Measurements from ENCODE around the gene GALNT15.

The GALNT15 gene

GRCh38 chr3:16224325-16224724 is 49.8 kb downstream of the GALNT15 start:
- Histone ChIP-seq H3K4me1 (ENCODE audit: control insufficient read depth, insufficient read depth, low read length, unreplicated experiment) (no peaks in the 10 kb centered on the region), H2AFZ (ENCODE audit: low read length, unreplicated experiment) (no peak overlapping the region), H3K27me3 (ENCODE audit: insufficient read depth, low read length) (no peaks in the 10 kb centered on the region), H3K4me3 (ENCODE audit: low read depth, low read length) (no peak overlapping the region), H3K79me2 (ENCODE audit: control insufficient read depth, insufficient read depth, low read length, unreplicated experiment) (no peaks in the 10 kb centered on the region), H3K27ac (ENCODE audit: low read depth, low read length) (no peak overlapping the region), H3K36me3 (ENCODE audit: insufficient read depth, low read length) (no peaks in the 10 kb centered on the region; the same call in 1 of the 2 replicates)

- Histone ChIP-seq H2AFZ (ENCODE audit: low read length, unreplicated experiment) (no peak overlapping the region), H3K27ac (ENCODE audit: low read depth, low read length) (no peak overlapping the region), H3K79me2 (ENCODE audit: control insufficient read depth, insufficient read depth, low read length, unreplicated experiment) (no peaks in the 10 kb centered on the region), H3K4me3 (ENCODE audit: low read depth, low read length) (no peak overlapping the region), H3K36me3 (ENCODE audit: insufficient read depth, low read length) (no peaks in the 10 kb centered on the region), H3K27me3 (ENCODE audit: insufficient read depth, low read length) (no peaks in the 10 kb centered on the region), H3K4me1 (ENCODE audit: control insufficient read depth, insufficient read depth, low read length, unreplicated experiment) (no peaks in the 10 kb centered on the region)
These were observed 53.1 kb downstream of the GALNT15 start for GRCh38 chr3:16227566-16227965.

- Histone ChIP-seq H3K27ac (ENCODE audit: low read depth, low read length) (no peak overlapping the region), H3K36me3 (ENCODE audit: insufficient read depth, low read length) (no peaks in the 10 kb centered on the region), H3K4me1 (ENCODE audit: control insufficient read depth, insufficient read depth, low read length, unreplicated experiment) (no peaks in the 10 kb centered on the region), H3K79me2 (ENCODE audit: control insufficient read depth, insufficient read depth, low read length, unreplicated experiment) (no peaks in the 10 kb centered on the region), H3K4me3 (ENCODE audit: low read depth, low read length) (no peak overlapping the region), H2AFZ (ENCODE audit: low read length, unreplicated experiment) (no peak overlapping the region), H3K27me3 (ENCODE audit: insufficient read depth, low read length) (no peaks in the 10 kb centered on the region)
These were observed 55.2 kb downstream of the GALNT15 start for GRCh38 chr3:16229681-16230080.

GRCh38 chr3:16231983-16232382 is 57.5 kb downstream of the GALNT15 start:
- Histone ChIP-seq H3K4me1 (ENCODE audit: control insufficient read depth, insufficient read depth, low read length, unreplicated experiment) (no peaks in the 10 kb centered on the region), H2AFZ (ENCODE audit: low read length, unreplicated experiment) (no peak overlapping the region), H3K27ac (ENCODE audit: low read depth, low read length) (no peak overlapping the region), H3K36me3 (ENCODE audit: insufficient read depth, low read length) (no peaks in the 10 kb centered on the region), H3K79me2 (ENCODE audit: control insufficient read depth, insufficient read depth, low read length, unreplicated experiment) (no peaks in the 10 kb centered on the region), H3K27me3 (ENCODE audit: insufficient read depth, low read length) (no peaks in the 10 kb centered on the region), H3K4me3 (ENCODE audit: low read depth, low read length) (no peak overlapping the region)

- no peaks in the 10 kb centered on the region for H3K79me2 ChIP-seq (ENCODE audit: control insufficient read depth, insufficient read depth, low read length, unreplicated experiment)
- no peak overlapping the region for H2AFZ ChIP-seq (ENCODE audit: low read length, unreplicated experiment)
- H3K27me3 ChIP-seq (ENCODE audit: insufficient read depth, low read length), result no peaks in the 10 kb centered on the region
- no peak overlapping the region for H3K4me3 ChIP-seq (ENCODE audit: low read depth, low read length)
- H3K27ac ChIP-seq (ENCODE audit: low read depth, low read length), result no peak overlapping the region
- H3K4me1 ChIP-seq (ENCODE audit: control insufficient read depth, insufficient read depth, low read length, unreplicated experiment), result peaks cover 4% of the 10 kb centered on the region
- no peaks in the 10 kb centered on the region for H3K36me3 ChIP-seq (ENCODE audit: insufficient read depth, low read length)
These were observed 59.3 kb downstream of the GALNT15 start for GRCh38 chr3:16233806-16234205.

- no peak overlapping the region for H2AFZ ChIP-seq (ENCODE audit: low read length, unreplicated experiment)
- H3K79me2 ChIP-seq (ENCODE audit: control insufficient read depth, insufficient read depth, low read length, unreplicated experiment), result no peaks in the 10 kb centered on the region
- H3K4me3 ChIP-seq (ENCODE audit: low read depth, low read length), result no peak overlapping the region
- H3K36me3 ChIP-seq (ENCODE audit: insufficient read depth, low read length), result no peaks in the 10 kb centered on the region
- H3K4me1 ChIP-seq (ENCODE audit: control insufficient read depth, insufficient read depth, low read length, unreplicated experiment), result peaks cover 9% of the 10 kb centered on the region
- no peak overlapping the region for H3K27ac ChIP-seq (ENCODE audit: low read depth, low read length)
- H3K27me3 ChIP-seq (ENCODE audit: insufficient read depth, low read length), result no peaks in the 10 kb centered on the region
These were observed 59.8 kb downstream of the GALNT15 start for GRCh38 chr3:16234281-16234680.

- no peaks in the 10 kb centered on the region for H3K79me2 ChIP-seq (ENCODE audit: control insufficient read depth, insufficient read depth, low read length, unreplicated experiment)
- no peak overlapping the region for H2AFZ ChIP-seq (ENCODE audit: low read length, unreplicated experiment)
- H3K36me3 ChIP-seq (ENCODE audit: insufficient read depth, low read length), result no peaks in the 10 kb centered on the region
- no peaks in the 10 kb centered on the region for H3K27me3 ChIP-seq (ENCODE audit: insufficient read depth, low read length)
- no peak overlapping the region for H3K27ac ChIP-seq (ENCODE audit: low read depth, low read length)
- H3K4me3 ChIP-seq (ENCODE audit: low read depth, low read length), result no peak overlapping the region
- H3K4me1 ChIP-seq (ENCODE audit: control insufficient read depth, insufficient read depth, low read length, unreplicated experiment), result peaks cover 26% of the 10 kb centered on the region
These were observed 61.7 kb downstream of the GALNT15 start for GRCh38 chr3:16236030-16236639.

- Histone ChIP-seq H3K4me3 (ENCODE audit: low read depth, low read length) (no peak overlapping the region), H3K36me3 (ENCODE audit: insufficient read depth, low read length) (no peaks in the 10 kb centered on the region), H3K4me1 (ENCODE audit: control insufficient read depth, insufficient read depth, low read length, unreplicated experiment) (peaks cover 27% of the 10 kb centered on the region), H2AFZ (ENCODE audit: low read length, unreplicated experiment) (no peak overlapping the region), H3K27me3 (ENCODE audit: insufficient read depth, low read length) (no peaks in the 10 kb centered on the region), H3K79me2 (ENCODE audit: control insufficient read depth, insufficient read depth, low read length, unreplicated experiment) (no peaks in the 10 kb centered on the region), H3K27ac (ENCODE audit: low read depth, low read length) (no peak overlapping the region)
These were observed 62.4 kb downstream of the GALNT15 start for GRCh38 chr3:16236856-16237393.

GRCh38 chr3:16239086-16239770 is 64.7 kb downstream of the GALNT15 start:
- H3K27ac ChIP-seq (ENCODE audit: low read depth, low read length), result peak overlapping the region; percentile 97

GRCh38 chr3:16239780-16240179 is 65.3 kb downstream of the GALNT15 start:
- H3K79me2 ChIP-seq (ENCODE audit: control insufficient read depth, insufficient read depth, low read length, unreplicated experiment), result no peaks in the 10 kb centered on the region
- H3K27me3 ChIP-seq (ENCODE audit: insufficient read depth, low read length), result no peaks in the 10 kb centered on the region
- peak overlapping the region; percentile 97 for H3K27ac ChIP-seq (ENCODE audit: low read depth, low read length)
- peak overlapping the region; percentile 40 for H2AFZ ChIP-seq (ENCODE audit: low read length, unreplicated experiment)
- H3K4me1 ChIP-seq (ENCODE audit: control insufficient read depth, insufficient read depth, low read length, unreplicated experiment), result peaks cover 40% of the 10 kb centered on the region
- no peaks in the 10 kb centered on the region for H3K36me3 ChIP-seq (ENCODE audit: insufficient read depth, low read length)
- peak overlapping the region; percentile 30; the same call in 1 of the 2 replicates for H3K4me3 ChIP-seq (ENCODE audit: low read depth, low read length)

More at GRCh38 chr3:16239086-16239770, 64.7 kb downstream of the GALNT15 start:
- Histone ChIP-seq H3K27me3 (ENCODE audit: insufficient read depth, low read length) (no peaks in the 10 kb centered on the region), H3K4me1 (ENCODE audit: control insufficient read depth, insufficient read depth, low read length, unreplicated experiment) (peaks cover 34% of the 10 kb centered on the region), H3K36me3 (ENCODE audit: insufficient read depth, low read length) (no peaks in the 10 kb centered on the region), H3K4me3 (ENCODE audit: low read depth, low read length) (peak overlapping the region; percentile 30; the same call in 1 of the 2 replicates), H3K79me2 (ENCODE audit: control insufficient read depth, insufficient read depth, low read length, unreplicated experiment) (no peaks in the 10 kb centered on the region), H2AFZ (ENCODE audit: low read length, unreplicated experiment) (peak overlapping the region; percentile 72)
